ENCODE data around the gene ZNF22.

GRCh38 chr10:44965651-44966097 is 35.0 kb upstream of the ZNF22 start:
- TF ChIP-seq CTCF (IDR thresholded peaks at IDR 0.05) (no peak), POLR2A (IDR thresholded peaks at IDR 0.05) (no peak)
